Stimulated activated CD8-positive, alpha-beta memory T cell treated with anti-CD3 and anti-CD28 coated beads, Interleukin-4, amount 100 ng/mL, for 48 hours (primary cell): Measurements from ENCODE around the gene GATAD2A.
A peak's percentile ranks its signal among the peaks of the same experiment; 100 is the strongest.

Experiments
- DNase-seq: peaks from one replicate; pipeline ENCODE4 v3.0.0-alpha.2; 2020

The GATAD2A gene

DNA sequence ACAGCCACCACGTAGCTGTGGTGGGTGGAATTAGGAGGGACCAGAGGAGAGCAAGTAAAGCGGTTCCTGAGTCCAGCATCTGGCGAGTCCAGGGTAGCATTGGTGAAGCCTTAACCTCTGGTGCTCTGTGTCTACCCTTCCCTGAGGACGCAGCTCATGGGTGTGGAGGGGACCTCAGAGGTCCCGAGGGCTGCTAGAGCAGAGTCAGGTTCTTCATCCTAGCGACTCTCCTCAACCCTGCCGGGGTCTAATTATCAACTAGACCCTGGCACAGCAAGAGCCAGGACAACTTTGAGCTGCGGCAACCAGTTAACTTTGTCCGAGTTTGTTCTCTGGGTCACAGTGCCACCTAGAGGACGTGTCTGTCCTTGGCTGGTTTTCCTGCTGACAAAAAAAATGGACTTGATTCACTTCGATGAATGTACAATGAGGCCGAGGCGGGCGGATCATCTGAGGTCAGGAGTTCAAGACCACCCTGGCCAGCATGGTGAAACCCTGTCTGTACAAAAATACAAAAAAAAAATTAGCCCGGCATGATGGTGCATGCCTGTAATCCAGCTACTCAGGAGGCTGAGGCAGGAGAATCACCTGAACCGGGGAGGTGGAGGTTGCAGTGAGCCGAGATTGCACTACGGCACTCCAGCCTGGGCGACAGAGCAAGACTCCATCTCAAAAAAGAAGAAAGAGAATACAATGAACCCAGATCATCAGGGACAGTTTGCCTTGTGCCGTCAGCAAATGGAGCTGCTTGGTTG is 84.9 kb downstream of the GATAD2A start:
- peak; percentile 86 for DNase-seq

- DNase-seq: no peak
Measured at GRCh38 chr19:19491321-19492025, 86.0 kb downstream of the GATAD2A start.

DNA sequence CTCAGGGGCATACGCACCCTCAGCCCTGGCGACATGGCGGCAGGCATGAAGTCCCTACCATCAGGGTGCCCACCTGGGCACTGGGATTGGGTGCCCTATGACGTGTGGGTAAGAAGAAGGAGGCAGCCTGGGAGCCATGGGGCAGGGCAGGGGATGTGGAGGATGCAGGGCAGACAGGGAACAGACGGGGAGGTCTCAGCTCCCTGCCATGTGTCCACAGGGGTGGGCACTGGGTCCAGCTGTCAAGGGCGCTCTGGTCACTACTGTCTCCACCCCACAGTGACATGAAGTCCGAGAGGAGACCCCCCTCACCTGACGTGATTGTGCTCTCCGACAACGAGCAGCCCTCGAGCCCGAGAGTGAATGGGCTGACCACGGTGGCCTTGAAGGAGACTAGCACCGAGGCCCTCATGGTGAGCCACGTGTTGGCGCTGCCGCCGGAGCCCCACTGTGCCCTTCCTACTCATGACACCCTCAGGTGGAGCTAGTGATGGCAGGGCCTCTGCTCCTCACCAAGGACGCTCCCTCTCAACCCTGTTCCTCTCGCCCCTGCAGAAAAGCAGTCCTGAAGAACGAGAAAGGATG is 86.6 kb downstream of the GATAD2A start:
- DNase-seq: no peak

- no peak for DNase-seq
Measured at GRCh38 chr19:19493841-19494546, 88.5 kb downstream of the GATAD2A start.

DNA sequence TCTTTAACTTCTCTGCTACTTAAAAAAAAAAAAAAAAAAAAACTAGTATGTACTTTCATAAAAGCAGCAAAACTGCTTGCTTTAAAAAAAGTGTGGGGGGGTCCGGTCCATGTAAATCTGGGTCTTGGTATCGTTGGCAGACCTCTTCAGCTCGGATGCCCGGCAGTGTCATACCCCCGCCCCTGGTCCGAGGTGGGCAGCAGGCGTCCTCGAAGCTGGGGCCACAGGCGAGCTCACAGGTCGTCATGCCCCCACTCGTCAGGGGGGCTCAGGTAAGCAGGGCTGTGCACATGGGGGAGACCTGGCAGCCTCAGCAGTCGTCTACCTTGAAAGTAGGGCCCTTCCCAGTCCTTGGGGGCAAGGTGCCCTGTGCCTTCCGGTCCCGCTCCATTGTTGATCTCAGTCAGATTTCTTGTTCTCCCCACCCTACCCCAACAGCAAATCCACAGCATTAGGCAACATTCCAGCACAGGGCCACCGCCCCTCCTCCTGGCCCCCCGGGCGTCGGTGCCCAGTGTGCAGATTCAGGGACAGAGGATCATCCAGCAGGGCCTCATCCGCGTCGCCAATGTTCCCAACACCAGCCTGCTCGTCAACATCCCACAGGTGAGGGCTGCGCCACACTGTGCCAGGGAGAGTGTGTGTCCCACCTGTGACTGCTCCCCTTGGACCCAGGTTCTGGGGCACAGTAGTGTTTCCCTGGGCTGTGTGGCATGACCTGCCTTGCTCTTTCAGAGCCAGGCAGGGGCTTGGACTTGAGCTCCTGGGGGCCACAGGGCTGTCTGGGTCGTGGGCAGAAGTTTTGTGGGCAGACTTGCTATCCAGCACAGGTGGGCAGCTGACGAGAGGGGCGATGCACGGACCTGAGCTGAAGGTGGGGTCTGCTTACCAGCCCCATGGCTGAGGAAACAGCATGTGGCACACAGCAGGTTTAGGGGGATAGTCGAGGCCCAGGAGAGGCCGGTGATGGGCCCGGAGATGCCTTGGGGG is 90.4 kb downstream of the GATAD2A start:
- DNase-seq: no peak

DNA sequence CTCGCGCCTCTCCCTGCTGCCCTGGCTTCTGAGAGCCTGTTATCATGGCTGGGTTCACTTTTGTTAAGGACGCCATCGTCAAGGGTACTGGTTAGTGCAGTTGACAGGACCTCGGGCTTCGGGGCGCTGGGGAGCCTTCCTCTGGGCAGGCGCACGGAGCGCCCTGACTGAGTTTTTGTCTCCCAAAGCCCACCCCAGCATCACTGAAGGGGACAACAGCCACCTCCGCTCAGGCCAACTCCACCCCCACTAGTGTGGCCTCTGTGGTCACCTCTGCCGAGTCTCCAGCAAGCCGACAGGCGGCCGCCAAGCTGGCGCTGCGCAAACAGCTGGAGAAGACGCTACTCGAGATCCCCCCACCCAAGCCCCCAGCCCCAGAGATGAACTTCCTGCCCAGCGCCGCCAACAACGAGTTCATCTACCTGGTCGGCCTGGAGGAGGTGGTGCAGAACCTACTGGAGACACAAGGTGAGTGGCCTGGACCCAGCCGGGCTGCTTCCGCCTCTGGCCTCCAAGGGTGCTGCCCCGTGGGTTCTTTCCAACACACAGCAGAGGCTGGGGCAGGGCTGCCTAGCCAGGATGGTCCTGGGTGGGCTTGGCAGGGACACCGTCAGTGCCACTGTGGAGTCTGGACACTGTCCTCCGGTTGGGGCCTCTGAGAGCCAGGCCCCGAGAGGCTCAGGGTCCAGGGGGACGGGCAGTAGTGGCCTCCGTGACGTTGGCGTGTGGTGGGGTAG is 92.9 kb downstream of the GATAD2A start:
- DNase-seq: no peak

GRCh38 chr19:19499272-19499995 is 94.0 kb downstream of the GATAD2A start:
- DNase-seq: no peak

DNA sequence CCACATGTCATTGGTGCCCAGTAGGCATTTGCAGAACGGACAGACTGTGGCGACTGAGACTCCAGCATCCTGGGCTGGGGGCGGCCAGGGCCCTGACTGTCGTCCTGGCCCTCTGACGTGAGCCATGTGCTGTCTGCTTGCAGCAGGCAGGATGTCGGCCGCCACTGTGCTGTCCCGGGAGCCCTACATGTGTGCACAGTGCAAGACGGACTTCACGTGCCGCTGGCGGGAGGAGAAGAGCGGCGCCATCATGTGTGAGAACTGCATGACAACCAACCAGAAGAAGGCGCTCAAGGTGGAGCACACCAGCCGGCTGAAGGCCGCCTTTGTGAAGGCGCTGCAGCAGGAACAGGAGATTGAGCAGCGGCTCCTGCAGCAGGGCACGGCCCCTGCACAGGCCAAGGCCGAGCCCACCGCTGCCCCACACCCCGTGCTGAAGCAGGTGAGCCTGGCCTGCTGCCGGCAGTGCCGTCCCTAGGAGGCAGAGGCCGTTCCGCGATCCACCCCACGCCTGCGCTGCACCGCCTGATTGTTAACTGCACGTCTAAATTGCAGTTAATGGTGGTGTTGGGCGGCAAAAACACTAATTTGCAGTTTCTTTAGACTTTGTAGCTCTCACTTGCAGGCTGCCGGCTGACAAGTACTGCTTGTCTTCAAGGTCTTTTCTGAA is 95.6 kb downstream of the GATAD2A start:
- DNase-seq: no peak

DNA sequence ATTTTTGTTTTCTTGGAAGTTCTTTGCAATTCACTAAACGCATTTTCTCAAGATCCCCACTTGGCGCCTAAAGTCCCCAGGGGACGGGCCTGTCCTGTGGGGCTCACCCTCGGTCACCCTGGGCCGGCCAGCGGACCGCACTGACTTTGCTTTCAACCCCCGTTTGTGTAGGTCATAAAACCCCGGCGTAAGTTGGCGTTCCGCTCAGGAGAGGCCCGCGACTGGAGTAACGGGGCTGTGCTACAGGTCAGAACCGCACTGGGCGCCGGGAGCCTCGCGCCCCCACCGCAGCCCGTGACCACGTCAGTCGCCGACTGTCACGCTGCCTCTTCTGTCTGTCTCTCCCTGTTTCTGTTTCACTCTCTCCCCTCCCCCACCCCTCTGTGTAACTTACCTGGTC is 96.3 kb downstream of the GATAD2A start:
- DNase-seq: no peak

GRCh38 chr19:19502281-19502680 is 96.8 kb downstream of the GATAD2A start:
- DNase-seq: no peak

GRCh38 chr19:19502808-19503602 is 97.5 kb downstream of the GATAD2A start:
- no peak for DNase-seq

- DNase-seq: no peak
Measured at GRCh38 chr19:19504754-19505668, 99.5 kb downstream of the GATAD2A start.

DNA sequence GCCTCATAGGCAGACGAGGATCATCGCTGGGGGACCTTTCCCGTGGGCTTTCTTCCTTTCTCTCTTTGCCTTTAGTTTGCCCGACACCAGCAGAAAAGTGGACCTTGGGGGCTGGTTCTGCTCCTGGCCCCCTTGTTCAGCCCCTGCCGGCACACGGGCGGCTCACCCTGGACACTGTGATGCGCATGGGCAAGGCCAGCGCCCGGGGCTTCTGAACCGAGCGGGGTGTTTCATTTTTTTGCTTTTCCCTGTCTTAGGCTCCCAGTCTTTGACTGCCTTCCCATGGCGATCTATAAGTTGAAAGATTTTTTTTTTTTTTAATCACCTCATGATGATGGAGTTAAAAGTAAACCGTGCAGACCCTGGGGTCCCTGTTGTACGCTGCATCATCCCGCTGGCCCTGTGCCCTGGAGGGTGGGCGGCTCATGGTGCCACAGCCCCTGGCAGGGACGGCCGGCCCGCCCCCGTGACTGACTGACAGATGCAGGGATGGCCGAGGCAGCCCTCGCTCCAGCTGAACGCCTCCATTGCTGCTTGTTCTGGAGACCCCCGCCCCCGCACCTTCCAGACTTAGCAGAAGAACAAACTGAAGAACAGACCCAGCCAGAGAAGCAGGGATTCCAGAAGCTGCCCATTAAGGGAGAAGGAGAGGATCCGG is 100.3 kb downstream of the GATAD2A start:
- DNase-seq: no peak

DNA sequence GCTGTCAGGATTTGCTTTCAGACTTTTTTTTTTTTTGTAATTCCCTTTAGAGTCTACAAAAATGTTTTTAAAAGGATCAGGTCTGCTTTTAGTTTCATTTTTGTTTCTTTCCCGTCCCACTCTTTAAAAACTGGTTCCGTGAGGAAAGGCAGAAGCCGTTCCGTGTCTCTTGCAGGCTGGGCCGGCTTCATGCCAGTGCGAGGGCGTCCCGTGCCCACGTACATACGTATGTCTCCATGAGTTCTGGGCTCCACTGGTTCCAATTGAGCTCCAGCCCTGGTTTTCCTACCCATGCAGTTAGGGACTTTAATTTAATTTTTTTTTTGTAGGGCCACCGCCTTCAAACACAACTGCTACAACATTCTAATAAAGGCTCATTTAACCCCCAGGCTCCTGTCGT is 101.1 kb downstream of the GATAD2A start:
- DNase-seq: no peak

DNA sequence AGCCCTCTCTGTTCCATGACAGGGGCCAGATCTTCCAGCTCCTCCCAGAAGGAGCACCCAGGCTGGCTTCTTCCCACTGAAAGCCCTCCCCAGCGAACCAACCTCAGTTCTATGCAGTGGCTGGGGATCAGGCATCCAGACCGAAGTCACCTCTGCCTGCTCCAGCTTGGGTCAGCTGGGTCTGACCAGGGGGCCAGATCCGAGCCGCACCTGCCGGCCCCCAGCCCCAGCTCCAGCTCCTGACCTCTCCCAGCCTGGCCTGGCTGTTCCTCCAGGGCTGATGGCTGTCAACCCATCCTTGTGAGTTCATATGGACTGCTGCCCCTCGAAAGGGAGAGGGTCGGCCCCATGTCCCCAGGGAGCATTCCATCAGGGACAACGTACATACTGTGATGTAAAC is 101.9 kb downstream of the GATAD2A start:
- no peak for DNase-seq

GRCh38 chr19:19508217-19508616 is 102.7 kb downstream of the GATAD2A start:
- DNase-seq: no peak

DNA sequence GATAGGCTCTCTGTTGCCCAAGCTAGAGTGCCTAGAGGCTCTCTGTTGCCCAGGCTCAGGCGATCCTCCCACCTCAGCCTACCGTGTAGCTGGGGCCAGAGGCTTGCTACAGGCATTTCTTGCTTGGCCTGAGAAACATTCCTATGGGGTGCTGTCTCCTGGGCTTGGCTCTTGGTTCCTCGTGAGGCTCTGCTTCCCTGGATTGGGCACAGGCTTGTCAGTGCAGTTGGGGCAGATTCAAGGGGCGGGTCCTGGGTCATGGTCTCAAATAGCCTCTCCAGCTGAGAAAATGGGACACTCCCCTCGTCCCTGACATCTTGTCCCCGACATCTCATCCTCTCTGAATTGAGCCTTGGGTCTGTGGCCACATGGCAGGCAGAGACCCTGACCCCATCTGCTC is 105.0 kb downstream of the GATAD2A start:
- DNase-seq: no peak

- DNase-seq: no peak
Measured at GRCh38 chr19:19513682-19514081, 108.2 kb downstream of the GATAD2A start.
